ENCODE data around the gene DOCK2. TPM values are rescaled to one million over a fixed set of nuclear protein-coding genes. Genes with fewer than 3 reads are reported as not detected.
A peak's percentile ranks its signal among the peaks of the same experiment; 100 is the strongest.
"Not testable (repeated sequence)": the region's sequence is repeated elsewhere in the genome, so short reads cannot be mapped to it uniquely, and the experiment has no call there.

The DOCK2 gene
- total and polyA plus RNA-seq, 12 donors = 3.3 to 59.5 (median 21.0) TPM

GRCh38 chr5:170092455-170093101 is 455.5 kb downstream of the DOCK2 start:
- TF ChIP-seq CTCF (IDR thresholded peaks at IDR 0.05) (no peak), POLR2A (IDR thresholded peaks at IDR 0.05) (no peak)
- Histone ChIP-seq H3K4me3 (no peak overlapping the region), H3K27me3 (no peaks in the 10 kb centered on the region), H3K27ac (no peak overlapping the region), H3K9me3 (replicated peaks in 1 of 3) (no peaks in the 10 kb centered on the region), H3K4me1 (replicated peaks in 1 of 2) (peaks cover 0 to 5% of the 10 kb centered on the region in 2 donors), H3K36me3 (replicated peaks in 1 of 2) (no peaks in the 10 kb centered on the region)
- WGBS, 4 donors = 53 to 75% (median 69%) methylated on average over 5 of the region's 5 CpGs
- no peak for DNase-seq
- intact Hi-C loops (cut with DNase I) = no loop called here

GRCh38 chr5:170094329-170094728 is 457.3 kb downstream of the DOCK2 start:
- WGBS, 4 donors = 84 to 89% (median 89%) methylated on average over 10 of the region's 10 CpGs
- H3K27me3 ChIP-seq; H3K27ac ChIP-seq; DNase-seq; H3K4me1 ChIP-seq (replicated peaks in 1 of 2); H3K36me3 ChIP-seq (replicated peaks in 1 of 2); H3K9me3 ChIP-seq (replicated peaks in 1 of 3); intact Hi-C loops (cut with DNase I); H3K4me3 ChIP-seq: not testable (repeated sequence)

GRCh38 chr5:170095646-170096045 is 458.6 kb downstream of the DOCK2 start:
- intact Hi-C loops (cut with DNase I) = no loop called here
- WGBS, 4 donors = 6 to 15% (median 8%) methylated on average over 1 of the region's 1 CpG

GRCh38 chr5:170097934-170098333 is 460.9 kb downstream of the DOCK2 start:
- no peaks in the 10 kb centered on the region for H3K27me3 ChIP-seq
- H3K4me3 ChIP-seq = no peak overlapping the region
- H3K9me3 ChIP-seq (replicated peaks in 1 of 3) = no peaks in the 10 kb centered on the region
- no peaks in the 10 kb centered on the region for H3K36me3 ChIP-seq (replicated peaks in 1 of 2)
- peaks cover 0 to 5% of the 10 kb centered on the region in 2 donors for H3K4me1 ChIP-seq (replicated peaks in 1 of 2)
- H3K27ac ChIP-seq = peak overlapping the region in 1 of 5 donors; percentile 37
- peak; percentile 37 to 81 (median 55) for DNase-seq
- intact Hi-C loops (cut with DNase I) = no loop called here
- no peak for TF ChIP-seq POLR2A (IDR thresholded peaks at IDR 0.05)
- no peak for TF ChIP-seq CTCF (IDR thresholded peaks at IDR 0.05)
- WGBS, 4 donors = 58 to 67% (median 62%) methylated on average over 9 of the region's 9 CpGs

More at GRCh38 chr5:170095646-170096045, 458.6 kb downstream of the DOCK2 start:
- Histone ChIP-seq H3K27me3 (no peaks in the 10 kb centered on the region), H3K4me3 (no peak overlapping the region), H3K4me1 (replicated peaks in 1 of 2) (peaks cover 0 to 5% of the 10 kb centered on the region in 2 donors), H3K36me3 (replicated peaks in 1 of 2) (no peaks in the 10 kb centered on the region), H3K9me3 (replicated peaks in 1 of 3) (no peaks in the 10 kb centered on the region), H3K27ac (peak overlapping the region in 1 of 5 donors; percentile 3)
- DNase-seq = peak in 3 of 7 donors; percentile 21 to 49 (median 25)
- no peak for TF ChIP-seq POLR2A (IDR thresholded peaks at IDR 0.05)
- no peak for TF ChIP-seq CTCF (IDR thresholded peaks at IDR 0.05)

Measured in adrenal gland (tissue), 12 donors.